HG02970 (cell line): ENCODE data around the gene PXK.
"Not testable (repeated sequence)": the region's sequence is repeated elsewhere in the genome, so short reads cannot be mapped to it uniquely, and the experiment has no call there.

Experiments
- ATAC-seq: cut with Tn5 transposase; IDR thresholded peaks from one replicate; pipeline ENCODE4 v1.9.1; 2021; ENCODE audit warnings: mild to moderate bottlenecking, moderate library complexity, moderate number of reproducible peaks; ENCODE audit not compliant: unreplicated experiment, low FRiP score

PXK gene

DNA sequence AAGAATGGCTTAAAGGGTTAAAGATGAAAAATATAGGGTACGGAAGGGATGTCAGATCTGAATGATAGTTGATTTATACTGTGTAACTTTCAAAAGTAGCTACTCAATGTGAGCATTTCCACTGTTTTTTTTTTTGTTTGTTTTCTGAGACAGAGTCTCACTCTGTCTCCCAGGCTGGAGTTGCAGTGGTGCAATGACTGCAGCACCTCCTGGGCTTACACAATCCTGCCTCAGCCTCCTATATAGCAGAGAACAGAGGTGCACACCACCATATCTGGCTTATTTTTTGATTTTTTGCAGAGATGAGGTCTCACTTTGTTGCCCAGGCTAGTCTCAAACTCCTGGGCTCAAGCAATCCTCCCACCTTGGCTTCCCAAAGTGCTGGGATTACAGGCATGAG lies 9.9 kb upstream of the PXK start:
- ATAC-seq: no peak

DNA sequence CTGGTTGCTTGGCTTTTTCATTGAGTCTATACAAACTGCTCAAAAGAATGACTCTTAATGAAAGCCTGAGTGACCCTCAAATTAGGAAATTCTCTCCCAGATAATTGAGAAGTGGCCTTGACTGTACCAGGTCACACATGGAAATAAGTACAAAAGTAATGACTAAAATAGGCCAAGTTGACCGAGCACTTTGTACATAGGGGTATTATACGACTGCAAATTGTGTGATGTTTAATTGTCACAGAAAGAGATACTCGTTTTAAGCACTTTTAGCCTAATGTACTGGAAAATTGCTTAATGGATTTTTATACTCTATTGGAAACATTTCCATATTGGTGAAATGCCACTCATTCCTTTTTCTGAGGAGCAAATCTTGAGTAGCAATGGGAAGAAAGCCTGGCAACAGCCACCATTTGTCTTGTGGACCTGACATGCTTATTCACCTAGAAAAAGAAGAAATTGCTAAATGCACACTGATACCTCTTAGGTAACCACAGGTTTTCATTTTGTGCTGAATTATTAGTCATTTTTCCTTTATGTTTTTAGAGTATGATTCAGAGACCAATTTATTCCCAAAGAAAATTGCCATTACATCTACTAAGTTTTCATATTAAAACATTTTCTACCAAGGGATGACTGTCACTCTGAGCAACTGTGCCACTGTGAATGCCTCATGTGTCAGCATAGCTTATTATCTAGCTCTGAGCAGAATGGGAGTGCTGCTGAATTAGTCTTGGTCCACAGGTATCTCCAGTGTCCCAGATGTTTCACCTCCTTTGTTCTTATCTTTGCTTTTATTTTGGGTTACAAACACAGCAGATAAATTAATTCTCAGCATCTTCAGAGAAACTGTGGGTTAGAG lies 8.9 kb upstream of the PXK start:
- ATAC-seq: no peak

DNA sequence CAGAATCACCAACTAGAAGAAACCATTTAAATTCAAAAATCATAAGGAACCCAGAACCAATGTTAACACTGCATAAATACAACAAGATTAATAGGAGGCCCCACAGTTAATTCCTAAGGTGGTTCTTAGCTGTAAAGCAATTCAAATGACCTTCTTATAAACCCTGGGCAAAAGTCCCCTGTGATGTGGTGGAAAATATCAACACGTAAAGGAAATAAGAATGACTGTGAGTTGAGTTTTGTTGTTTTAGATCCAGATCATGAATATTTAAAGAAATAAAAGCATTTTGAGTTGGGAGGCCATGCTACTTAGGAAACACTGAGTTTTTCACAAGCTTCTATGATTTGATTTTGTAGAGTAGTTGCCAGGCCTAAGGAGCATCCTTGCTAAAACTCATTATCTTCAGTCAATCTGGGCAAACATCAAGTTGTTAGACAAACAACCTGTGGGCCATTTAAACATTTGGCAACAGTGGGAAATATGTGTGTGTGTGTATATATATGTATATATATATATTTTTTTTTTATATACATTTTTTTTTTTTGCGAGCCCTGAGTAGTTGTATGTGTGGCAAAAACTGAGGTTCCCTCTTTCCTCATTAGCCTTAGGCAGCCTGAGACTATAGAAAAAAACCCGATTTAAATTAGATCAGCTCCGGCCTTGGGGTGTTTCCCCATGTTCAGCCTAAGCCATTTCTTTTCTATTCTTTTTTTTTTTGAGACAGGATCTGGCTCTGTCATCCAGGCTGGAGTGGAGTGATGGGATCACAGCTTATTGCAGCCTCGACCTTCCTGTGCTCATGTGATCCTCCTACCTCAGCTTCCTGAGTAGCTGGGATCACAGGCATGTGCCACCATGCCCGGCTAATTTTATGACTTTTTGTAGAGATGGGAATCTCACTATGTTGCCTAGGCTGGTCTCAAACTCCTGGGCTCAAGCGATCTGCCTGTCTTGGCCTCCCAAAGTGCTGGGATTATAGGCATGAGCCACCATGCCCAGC lies 8.0 kb upstream of the PXK start:
- ATAC-seq: no peak

DNA sequence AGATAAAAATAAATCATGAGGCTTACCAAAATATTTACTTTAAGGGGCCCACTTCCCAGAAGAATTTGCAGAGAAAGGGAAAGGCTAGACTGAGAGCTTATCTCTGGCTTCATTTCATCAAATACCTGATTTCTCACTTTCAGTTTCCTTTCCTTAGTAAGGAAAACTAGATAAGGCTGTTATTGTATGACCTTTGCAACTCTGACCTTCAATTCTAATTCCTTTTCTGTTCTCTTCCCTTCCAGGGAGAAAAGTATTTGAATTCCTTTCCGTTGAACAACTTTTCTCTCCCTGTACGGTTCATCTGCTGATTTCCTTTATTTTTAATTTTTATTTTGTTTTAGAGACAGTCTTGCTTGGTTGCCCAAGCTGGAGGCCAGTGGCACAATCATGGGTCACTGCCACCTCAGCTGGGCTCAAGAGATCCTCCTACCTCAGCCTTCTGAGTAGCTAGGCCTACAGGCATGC lies 7.1 kb upstream of the PXK start:
- no peak for ATAC-seq

DNA sequence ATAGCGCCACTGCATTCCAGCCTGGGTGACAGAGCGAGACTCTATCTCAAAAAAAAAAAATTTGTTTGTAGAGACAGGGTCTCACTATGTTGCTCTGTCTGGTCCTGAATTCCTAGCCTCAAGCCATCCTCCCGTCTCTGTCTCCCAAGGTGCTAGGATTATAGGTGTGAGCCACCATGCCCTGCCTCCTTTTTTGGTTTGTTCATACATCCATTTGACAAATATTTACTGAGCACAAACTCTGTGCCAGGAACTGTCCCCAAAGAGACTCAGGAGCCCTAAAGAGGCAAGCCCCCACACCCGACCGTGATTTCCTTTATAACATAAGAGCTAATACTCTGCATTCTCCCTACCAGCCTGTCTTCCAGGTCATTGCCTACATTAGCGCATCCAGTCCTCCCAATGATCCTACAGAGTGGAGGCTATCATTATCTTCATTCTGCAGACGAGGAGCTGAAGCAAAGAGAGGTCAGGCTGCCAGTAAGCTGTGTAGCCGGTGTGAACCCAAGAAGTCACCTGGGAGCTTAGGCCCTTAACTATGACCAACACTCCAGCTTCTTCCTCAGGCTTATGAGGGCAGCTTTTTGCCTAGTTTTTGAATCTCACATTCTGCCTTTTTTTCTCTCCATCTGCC lies 6.3 kb upstream of the PXK start:
- ATAC-seq: no peak

DNA sequence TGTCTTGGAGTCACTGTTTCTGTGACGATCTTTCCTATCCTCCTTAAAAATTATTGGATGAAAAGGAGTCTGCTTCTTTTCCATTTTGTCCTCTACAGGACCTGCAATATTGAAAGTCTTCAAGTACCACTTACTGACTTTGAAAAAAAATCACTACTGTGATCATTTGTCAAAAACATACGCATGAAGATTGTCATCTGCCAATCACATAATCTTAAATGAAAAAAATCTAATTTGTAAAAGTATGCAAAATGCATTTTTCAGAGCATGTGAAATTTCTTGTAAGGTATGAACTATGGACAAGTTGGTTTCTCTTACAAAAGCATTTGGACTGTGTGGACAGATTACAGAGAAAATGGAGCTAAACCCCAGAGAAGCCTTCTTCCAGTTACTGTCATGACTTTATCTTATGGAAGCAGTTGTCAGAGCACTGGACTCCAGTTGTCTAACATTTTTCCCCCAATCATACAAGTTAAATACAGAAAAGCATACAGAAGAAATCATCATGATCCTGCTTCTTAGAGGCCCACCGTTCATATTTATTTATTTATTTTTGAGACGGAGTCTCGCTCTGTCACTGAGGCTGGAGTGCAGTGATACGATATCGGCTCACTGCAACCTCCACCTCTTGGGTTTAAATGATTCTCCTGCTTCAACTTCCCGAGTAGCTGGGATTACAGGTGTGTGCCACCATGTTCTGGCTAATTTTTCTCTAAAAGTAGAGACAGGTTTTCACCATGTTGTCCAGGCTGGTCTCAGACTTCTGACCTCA lies 3.4 kb upstream of the PXK start:
- ATAC-seq: no peak

DNA sequence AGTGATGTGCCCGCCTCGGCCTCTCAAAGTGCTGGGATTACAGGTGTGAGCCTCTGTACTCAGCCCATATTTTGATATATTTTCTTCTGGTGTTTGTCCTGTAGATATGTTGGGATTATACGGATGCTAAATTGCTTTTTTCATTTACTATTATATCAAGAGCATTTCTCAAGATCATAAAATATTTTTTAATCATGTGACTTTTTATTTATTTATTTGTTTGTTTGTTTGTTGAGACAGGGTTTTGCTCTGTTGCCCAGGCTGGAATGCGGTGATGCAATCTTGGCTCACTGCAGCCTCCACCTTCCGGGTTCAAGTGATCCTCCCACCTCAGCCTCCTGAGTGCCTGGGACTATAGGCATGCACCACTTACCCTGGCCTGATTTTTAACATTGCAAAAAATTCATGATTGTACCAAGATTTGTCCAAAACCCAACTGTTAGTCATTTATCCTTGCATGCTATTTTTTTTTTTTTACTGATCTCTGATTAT lies 2.7 kb upstream of the PXK start:
- ATAC-seq: no peak

DNA sequence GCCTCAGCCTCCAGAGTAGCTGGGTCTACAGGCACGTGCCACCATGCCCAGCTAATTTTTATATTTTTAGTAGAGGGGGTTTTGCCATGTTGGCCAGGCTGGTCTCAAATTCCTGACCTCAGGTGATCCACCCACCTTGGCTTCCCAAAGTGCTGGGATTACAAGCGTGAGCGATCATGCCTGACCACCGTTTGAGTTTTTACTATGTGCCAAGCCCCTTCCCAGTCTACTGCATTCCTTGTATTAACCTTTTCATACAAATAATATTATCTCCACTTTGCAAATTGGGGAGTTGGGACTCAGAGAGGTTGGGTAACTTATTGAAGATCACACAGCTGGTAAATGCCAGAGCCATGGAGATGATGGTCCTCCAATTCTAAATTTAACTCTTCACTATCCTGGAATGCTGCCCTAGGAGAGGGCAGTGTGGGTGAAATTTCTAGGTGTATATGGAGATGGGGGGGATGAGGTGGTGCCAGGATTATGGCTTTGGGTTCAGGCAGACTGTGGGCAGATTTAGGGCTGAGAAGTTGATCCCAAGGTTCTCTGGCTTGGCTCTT lies 1.0 kb upstream of the PXK start:
- ATAC-seq: no peak

DNA sequence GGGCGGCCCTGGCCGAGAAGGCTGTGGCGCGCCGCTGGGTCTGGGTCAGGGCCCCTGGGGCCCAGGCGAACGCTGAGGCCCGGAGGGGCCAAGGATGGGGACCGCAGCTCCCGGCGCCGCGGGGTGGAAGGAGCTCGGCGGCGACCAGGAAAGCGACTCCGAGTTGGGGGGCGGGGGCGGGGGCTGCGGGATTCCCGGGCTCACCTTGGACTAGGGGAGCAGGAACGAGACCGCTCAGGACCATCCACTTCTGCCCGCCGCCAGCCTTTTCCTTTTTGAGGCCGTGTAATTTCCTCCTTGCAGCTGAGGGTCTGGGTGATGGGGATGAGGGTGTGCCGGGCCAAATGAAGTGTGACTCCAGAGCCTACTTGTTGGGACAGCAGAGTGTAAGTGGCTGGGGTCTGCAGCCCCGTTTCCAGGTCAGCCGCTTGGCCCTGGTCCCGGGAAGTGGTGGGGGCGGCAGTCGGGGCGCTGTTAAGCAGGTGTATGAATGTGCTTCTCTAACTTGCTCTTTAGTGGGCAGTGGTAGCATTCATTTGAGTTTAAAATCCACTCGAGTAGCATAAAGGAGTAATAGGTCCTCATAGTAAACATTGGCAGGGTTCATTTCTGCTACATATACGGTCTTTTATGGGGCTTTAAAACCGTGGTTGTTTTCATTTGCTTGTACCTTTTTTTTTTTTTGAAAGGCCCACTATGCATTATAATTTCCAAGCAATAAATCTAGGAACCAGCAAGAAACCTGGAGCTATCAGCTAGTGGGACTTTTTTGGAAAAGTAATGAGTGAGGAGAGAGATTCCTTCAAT lies 717 bp downstream of the PXK start:
- ATAC-seq: peak; percentile 9

DNA sequence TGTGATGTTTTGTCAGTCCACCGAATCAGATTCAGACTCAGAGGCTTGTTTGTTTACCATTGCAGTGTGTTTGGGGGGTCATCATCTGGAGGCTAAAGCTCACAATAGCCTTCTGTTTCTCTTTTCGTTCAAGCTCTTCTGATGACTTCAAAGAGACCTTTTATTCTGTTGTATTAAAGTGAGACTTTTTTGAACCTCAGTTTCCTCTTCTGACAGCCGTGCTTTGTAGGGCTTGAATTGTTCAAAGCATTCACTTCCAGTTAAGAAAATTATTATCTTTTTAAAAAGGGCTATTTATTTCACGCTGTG lies 1.3 kb downstream of the PXK start:
- no peak for ATAC-seq

DNA sequence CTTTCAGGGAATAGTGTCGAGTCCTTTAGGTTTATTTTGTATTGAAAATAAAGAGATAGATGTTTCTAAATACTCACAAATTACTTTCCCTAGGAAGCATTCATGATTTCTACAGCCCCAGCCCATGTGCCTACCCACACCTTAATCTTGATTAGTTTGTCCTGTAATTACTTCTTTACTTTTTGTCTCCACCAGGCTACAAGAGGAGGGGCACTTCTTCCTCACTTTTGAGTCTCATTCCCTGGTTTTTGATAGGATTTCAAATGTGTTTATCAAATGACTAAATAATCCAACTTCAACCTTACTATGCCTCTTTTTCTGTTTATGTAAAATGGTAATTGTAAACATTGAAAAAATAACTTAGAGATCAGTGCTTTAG lies 1.8 kb downstream of the PXK start:
- ATAC-seq: no peak

DNA sequence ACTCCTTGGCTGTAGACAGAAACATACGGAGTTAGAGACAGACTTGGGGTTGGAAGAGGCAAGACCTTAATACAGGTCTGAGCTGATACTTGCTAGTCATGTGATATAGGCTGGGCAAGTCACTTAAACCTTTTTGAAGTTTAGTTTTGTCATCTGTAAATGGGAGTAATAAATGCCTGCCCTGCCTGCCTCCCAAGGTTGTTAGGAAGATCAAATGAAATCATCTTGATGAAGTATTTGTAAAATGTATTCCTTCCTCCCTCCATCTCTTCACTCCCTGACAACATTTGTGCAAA lies 2.9 kb downstream of the PXK start:
- no peak for ATAC-seq

DNA sequence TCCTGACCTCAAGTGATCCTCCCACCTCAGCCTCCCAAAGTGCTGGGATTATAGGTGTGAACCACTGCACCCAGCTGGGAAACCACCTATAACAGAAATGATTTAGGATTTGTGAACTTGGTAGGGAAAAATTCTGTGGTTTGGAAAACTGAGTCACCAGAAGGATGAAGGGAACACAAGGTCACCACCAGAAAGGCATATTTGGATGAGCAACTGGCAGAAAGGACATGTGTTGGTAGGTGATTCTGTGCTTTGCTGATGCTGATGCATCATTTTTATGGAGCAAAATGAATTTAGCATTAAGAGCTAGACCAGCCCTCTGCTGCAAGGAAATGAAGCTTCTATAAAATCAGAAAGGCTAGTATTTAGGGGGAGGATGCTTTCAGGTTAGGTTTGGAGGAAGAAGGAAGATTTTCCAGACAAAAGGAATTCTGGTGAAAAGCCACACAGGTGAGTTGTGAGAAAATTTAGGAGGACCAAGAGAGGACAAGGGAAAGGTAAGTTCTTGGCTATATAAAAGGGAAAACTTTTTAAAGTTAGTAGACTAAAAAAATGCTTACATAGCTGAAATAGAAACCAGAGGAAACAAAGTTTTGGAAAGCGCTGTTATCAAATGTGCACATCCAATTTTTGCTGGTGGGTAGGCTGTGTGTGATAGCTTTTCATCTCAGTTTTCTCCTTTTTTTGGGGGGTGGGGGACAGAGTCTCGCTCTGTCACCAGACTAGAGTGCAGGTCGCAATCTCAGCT lies 3.6 kb downstream of the PXK start:
- no peak for ATAC-seq

DNA sequence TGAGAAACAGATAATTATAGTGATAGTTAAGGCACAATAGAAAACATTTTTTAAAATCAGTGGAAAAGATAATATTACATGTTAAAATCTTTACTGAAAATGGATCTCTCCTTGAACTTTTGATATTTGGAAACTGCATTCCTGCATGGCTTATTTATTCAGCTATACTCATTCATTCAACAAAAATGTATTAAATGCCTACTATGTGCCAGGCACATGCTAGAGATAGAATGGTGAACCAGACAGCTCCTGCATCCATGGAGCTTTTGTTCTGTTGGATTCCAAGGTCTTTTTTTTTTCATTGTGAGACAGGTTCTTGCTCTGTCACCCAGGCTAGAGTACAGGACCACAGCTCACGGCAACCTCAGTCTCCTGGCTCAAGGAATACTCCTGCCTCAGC lies 4.5 kb downstream of the PXK start:
- no peak for ATAC-seq

DNA sequence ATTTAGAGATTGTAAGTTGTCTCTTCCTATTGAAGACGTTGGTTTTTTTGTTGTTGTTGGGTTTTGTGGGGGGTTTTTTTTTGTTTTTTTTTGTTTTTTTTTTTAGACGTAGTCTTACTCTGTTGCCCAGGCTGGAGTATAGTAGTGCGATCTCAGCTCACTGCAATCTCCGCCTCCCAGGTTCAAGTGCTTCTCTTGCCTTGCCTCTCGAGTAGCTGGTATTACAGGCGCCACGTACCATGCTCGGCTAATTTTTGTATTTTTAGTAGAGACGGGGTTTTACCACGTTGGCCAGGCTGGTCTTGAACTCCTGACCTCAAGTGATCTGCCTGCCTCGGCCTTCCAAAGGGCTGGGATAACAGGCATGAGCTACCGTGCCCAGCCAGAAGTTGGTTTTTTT lies 6.5 kb downstream of the PXK start:
- not testable (repeated sequence) for ATAC-seq

DNA sequence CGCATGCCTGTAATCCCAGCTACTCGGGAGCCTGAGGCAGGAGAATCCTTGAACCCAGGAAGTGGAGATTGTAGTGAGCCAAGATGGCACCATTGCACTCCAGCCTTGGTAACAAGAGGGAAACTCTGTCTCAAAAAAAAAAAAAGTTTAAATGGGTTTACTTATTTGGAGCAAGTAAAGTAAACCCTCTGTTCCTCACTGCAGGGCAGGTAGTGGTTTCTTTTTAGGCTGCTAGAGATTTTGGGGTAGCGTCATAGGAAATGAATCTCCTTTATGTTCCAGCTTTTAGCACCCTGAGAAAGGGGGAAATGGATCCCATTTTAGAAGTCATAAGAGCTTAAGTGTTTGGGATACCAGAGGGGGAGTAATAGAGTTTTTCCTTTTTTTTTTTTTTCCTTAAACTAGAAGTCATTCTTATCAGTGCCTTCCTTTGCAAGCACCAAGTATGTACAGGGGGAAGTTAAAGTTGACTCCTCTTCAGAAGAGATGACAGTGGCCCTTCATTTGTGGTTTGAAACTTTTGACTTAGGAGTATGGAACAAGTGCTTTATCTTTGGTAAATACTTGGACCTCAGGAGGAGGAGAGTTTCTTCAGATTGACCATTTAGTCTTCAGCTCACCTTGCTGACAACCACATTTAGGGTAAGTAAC lies 8.0 kb downstream of the PXK start:
- no peak for ATAC-seq

DNA sequence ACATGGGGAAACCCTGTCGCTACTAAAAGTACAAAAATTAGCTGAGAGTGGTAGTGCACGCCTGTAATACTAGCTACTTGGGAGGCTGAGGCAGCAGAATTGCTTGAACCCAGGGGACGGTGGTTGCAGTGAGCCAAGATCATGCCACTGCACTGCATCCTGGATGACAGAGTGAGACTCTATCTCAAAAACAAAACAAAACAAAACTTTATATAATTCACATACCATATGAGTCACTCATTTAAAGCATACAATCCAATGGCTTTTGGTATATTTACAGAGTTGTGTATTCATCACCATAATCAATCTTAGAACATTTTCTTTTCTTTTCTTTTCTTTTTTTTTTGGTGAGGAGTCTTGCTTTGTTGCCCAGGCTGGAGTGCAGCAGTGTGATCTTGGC lies 8.7 kb downstream of the PXK start:
- no peak for ATAC-seq

DNA sequence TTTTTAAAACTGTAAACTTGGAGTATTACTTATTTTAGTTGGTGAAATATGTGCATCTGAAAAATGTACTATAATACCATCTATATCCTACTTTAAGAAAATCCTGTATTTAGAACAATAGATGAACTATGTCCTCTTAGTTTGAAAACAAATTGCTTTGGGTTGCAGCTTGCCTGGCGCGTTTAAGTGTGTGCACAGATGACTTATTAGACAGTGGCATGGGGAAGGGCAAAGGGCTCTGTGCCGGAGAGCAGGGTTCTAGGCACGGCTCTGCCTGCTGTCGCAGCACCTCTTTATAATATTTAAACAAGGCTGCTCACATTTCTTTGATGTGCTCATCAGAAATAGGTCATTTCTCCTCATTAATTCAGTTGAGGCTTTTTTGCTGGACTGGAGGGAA lies 10.0 kb downstream of the PXK start:
- ATAC-seq: no peak
